Measurements from ENCODE around the gene UCN2. TPM values are rescaled to one million over a fixed set of nuclear protein-coding genes. Genes with fewer than 3 reads are reported as not detected.
A peak's percentile ranks its signal among the peaks of the same experiment; 100 is the strongest.

Gene UCN2
- total and polyA plus RNA-seq, 9 of the 15 experiments (the other 6 are each of a cell fraction or from before 2014, with no cell fraction given): 0.08 to 0.11 TPM; not detected in 7

DNA sequence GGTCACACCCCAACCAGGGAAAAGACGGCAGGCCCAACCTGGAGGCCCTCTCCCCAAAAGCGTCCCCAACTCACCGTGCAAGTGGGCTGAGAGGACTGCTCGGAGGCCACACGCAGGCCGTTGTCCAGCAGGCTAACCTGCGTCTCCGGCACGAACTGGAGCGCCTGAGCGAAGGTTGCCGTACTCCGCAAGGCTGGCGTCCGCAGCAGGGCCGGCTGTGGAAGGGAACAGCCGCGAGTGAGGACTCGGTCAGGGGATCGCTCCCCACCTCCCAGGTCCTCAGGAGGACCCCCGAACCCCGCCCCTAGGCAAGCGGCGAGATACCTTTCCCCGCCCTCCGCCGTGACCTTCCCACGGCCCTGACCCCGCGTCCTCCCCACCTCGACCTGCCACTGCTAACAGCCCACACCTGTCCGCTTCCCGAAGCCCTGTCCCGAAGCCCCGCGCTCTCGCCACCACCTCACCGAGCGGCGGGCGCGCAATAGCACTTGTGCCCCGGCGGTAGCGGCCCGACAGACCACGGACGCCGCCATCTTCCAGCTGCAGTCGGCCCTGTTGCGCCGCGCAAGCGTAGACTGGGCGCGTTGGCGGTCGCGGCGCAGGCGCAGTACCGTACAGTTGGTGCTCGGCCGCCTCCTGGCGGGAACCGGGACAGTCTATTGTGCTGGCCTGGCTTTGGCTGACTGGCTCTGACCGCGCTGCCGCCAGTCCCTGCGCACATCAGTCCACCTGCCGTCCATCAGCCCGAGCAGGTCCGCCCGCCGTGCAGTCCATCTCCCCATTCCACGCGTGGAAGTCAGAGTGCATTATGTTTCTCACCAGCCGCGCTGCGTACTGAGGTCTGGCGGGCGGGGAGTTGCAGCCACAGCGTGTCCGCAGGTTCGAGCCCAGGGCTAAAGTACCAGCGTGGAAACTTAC lies 45.8 kb upstream of the UCN2 start, which contains the start of gene UQCRC1 (continued):
- no peak for TF ChIP-seq TAF15 (IDR thresholded peaks at IDR 0.05; ENCODE audit: low read depth, low read length)
- TF ChIP-seq, protein P1, sequence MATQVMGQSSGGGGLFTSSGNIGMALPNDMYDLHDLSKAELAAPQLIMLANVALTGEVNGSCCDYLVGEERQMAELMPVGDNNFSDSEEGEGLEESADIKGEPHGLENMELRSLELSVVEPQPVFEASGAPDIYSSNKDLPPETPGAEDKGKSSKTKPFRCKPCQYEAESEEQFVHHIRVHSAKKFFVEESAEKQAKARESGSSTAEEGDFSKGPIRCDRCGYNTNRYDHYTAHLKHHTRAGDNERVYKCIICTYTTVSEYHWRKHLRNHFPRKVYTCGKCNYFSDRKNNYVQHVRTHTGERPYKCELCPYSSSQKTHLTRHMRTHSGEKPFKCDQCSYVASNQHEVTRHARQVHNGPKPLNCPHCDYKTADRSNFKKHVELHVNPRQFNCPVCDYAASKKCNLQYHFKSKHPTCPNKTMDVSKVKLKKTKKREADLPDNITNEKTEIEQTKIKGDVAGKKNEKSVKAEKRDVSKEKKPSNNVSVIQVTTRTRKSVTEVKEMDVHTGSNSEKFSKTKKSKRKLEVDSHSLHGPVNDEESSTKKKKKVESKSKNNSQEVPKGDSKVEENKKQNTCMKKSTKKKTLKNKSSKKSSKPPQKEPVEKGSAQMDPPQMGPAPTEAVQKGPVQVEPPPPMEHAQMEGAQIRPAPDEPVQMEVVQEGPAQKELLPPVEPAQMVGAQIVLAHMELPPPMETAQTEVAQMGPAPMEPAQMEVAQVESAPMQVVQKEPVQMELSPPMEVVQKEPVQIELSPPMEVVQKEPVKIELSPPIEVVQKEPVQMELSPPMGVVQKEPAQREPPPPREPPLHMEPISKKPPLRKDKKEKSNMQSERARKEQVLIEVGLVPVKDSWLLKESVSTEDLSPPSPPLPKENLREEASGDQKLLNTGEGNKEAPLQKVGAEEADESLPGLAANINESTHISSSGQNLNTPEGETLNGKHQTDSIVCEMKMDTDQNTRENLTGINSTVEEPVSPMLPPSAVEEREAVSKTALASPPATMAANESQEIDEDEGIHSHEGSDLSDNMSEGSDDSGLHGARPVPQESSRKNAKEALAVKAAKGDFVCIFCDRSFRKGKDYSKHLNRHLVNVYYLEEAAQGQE (IDR thresholded peaks at IDR 0.05; ENCODE audit: borderline replicate concordance): peak; percentile 54; the same call in 1 of the 2 replicates
- TF ChIP-seq, protein P1 (CRISPR knock-in tag; IDR thresholded peaks at IDR 0.05; ENCODE audit: low read depth): 0 out of 2 replicates have a peak, but pooled peaks have one; percentile 19
- no peak for TF ChIP-seq GATA2 (CRISPR knock-in tag; IDR thresholded peaks at IDR 0.05)
- no peak for TF ChIP-seq ZNF75A (CRISPR knock-in tag; IDR thresholded peaks at IDR 0.05)
- peak; percentile 34; the same call in 1 of the 2 replicates for TF ChIP-seq GTF2E2 (tag; IDR thresholded peaks at IDR 0.05)
- 0 out of 2 replicates have a peak, but pooled peaks have one; percentile 49 for TF ChIP-seq ATF6 (CRISPR knock-in tag; IDR thresholded peaks at IDR 0.05)
- peak; percentile 26 to 39; a peak in 2 of 4 replicates for TF ChIP-seq FOXK2 (conservative IDR thresholded peaks at IDR 0.05 in 1 of 2, IDR thresholded peaks at IDR 0.05 in 1 of 2; ENCODE audit: low read depth in 2 of 2)
- TF ChIP-seq ZNF282 (CRISPR knock-in tag; IDR thresholded peaks at IDR 0.05): no peak
- TF ChIP-seq, protein P2, sequence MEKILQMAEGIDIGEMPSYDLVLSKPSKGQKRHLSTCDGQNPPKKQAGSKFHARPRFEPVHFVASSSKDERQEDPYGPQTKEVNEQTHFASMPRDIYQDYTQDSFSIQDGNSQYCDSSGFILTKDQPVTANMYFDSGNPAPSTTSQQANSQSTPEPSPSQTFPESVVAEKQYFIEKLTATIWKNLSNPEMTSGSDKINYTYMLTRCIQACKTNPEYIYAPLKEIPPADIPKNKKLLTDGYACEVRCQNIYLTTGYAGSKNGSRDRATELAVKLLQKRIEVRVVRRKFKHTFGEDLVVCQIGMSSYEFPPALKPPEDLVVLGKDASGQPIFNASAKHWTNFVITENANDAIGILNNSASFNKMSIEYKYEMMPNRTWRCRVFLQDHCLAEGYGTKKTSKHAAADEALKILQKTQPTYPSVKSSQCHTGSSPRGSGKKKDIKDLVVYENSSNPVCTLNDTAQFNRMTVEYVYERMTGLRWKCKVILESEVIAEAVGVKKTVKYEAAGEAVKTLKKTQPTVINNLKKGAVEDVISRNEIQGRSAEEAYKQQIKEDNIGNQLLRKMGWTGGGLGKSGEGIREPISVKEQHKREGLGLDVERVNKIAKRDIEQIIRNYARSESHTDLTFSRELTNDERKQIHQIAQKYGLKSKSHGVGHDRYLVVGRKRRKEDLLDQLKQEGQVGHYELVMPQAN (IDR thresholded peaks at IDR 0.05; ENCODE audit: borderline replicate concordance): peak; percentile 65; the same call in 1 of the 2 replicates
- peak; percentile 66; the same call in 1 of the 2 replicates for TF ChIP-seq ZBTB1 (CRISPR knock-in tag; IDR thresholded peaks at IDR 0.05; ENCODE audit: borderline replicate concordance, low read depth)
- TF ChIP-seq ARNT (IDR thresholded peaks at IDR 0.05): no peak

All from K562 (cell line).